SK-N-SH treated with all-trans-retinoic acid at 6 μM for 48 hours (cell line): ENCODE data around the gene LTBP3.

Experiments
- BACH2 ChIP-seq: fragments of 250-450 bp; sonication (Bioruptor Pico); IDR thresholded peaks from 2 replicates; pipeline ENCODE4 v1.9.0; 2021; ENCODE audit warnings: mild to moderate bottlenecking, borderline replicate concordance
- CSDC2 ChIP-seq: fragments of 250-450 bp; sonication (Bioruptor Pico); IDR thresholded peaks from 2 replicates; pipeline ENCODE4 v1.5.0; 2020; ENCODE audit warnings: mild to moderate bottlenecking, moderate library complexity
- OSR1 ChIP-seq: fragments of 250-450 bp; sonication (Bioruptor Pico); IDR thresholded peaks from 2 replicates; pipeline ENCODE4 v1.8.0; 2022; ENCODE audit warnings: moderate library complexity, mild to moderate bottlenecking, inconsistent platforms
- RARB ChIP-seq: fragments of 250-450 bp; sonication (Bioruptor Pico); IDR thresholded peaks from 2 replicates; pipeline ENCODE4 v1.8.0; 2021; ENCODE audit warnings: mild to moderate bottlenecking, moderate library complexity
- TCF4 ChIP-seq: fragments of 250-450 bp; sonication (Bioruptor Pico); IDR thresholded peaks from 2 replicates; pipeline ENCODE4 v1.8.0; 2021; ENCODE audit warnings: mild to moderate bottlenecking, moderate library complexity, borderline replicate concordance
- TOX ChIP-seq: fragments of 250-450 bp; sonication (Bioruptor Pico); IDR thresholded peaks from 2 replicates; pipeline ENCODE4 v1.8.0; 2021; ENCODE audit warnings: mild to moderate bottlenecking, moderate library complexity, borderline replicate concordance
- ZFP3 ChIP-seq: fragments of 250-450 bp; sonication (Bioruptor Pico); IDR thresholded peaks from 2 replicates; pipeline ENCODE4 v1.5.0; 2020; ENCODE audit warnings: mild to moderate bottlenecking, moderate library complexity
- ZFP30 ChIP-seq: fragments of 450-650 bp; formaldehyde crosslinking; IDR thresholded peaks from 2 replicates; pipeline ENCODE4 v1.5.0; 2022; ENCODE audit warnings: mild to moderate bottlenecking, moderate library complexity
- ZNF70 ChIP-seq: fragments of 450-650 bp; formaldehyde crosslinking; IDR thresholded peaks from 2 replicates; pipeline ENCODE4 v1.5.0; 2020; ENCODE audit warnings: mild to moderate bottlenecking, moderate library complexity
- ZNF8 ChIP-seq: fragments of 450-650 bp; formaldehyde crosslinking; IDR thresholded peaks from 2 replicates; pipeline ENCODE4 v1.5.0; 2020; ENCODE audit warnings: mild to moderate bottlenecking, moderate library complexity
- TF ChIP-seq, protein P1 (sequence below): fragments of 250-450 bp; sonication (Bioruptor Pico); IDR thresholded peaks from 2 replicates; pipeline ENCODE4 v1.8.0; 2020; ENCODE audit warnings: mild to moderate bottlenecking, moderate library complexity, borderline replicate concordance
- TF ChIP-seq, protein P2 (sequence below): fragments of 250-450 bp; sonication (Bioruptor Pico); IDR thresholded peaks from 2 replicates; pipeline ENCODE4 v1.5.0; 2020; ENCODE audit warnings: mild to moderate bottlenecking, moderate library complexity

DNA sequence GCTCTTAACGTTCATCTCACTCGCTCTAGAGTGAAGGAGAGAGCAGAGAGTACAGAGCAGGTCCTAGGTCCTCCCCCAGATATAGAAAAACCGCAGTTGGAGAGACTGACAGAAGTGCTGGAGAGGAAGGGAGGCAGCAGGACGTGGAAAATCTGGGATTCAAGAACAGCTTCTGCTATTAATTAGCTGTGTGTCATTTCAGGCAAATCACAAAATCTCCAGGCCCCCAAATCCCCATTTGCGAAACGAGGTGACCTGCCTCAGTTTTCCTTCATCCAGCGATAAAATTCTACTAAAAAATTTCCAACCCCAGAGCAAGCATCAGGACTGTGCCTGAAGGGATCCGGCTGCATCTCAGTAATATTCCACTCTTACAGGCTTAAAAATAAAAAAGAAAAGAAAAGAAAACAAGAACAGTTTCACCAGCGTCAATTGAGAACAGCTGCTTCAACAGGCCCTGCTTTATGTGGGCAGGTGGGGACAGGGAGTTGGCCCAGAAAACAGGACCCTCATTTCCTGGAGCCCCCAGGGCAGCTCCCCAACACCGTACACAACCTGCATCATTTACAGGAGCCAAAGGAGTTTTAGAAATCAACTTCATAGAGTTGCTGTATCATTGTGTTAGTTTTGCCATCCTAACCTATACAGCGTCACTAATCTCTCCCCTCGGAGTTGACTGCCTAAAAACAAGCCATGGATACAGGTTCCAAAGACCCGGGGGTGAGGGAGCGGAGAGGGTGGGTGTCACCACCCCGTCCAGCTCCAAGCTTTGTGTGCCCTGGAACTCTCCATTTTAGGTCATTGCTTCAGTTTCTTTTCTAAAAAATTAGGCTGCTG is 61.6 kb downstream of the LTBP3 start:
- TF ChIP-seq BACH2 (CRISPR knock-in tag) (no peak), ZFP30 (CRISPR knock-in tag) (no peak), ZFP3 (CRISPR knock-in tag) (no peak), CSDC2 (CRISPR knock-in tag) (no peak), OSR1 (no peak), ZNF8 (CRISPR knock-in tag) (no peak), TCF4 (CRISPR knock-in tag) (no peak; the same call in 1 of the 2 replicates), RARB (no peak; the same call in 1 of the 2 replicates), TOX (CRISPR knock-in tag) (no peak), ZNF70 (CRISPR knock-in tag) (0 out of 2 replicates have a peak, but pooled peaks have one; percentile 23)
- TF ChIP-seq, protein P1, sequence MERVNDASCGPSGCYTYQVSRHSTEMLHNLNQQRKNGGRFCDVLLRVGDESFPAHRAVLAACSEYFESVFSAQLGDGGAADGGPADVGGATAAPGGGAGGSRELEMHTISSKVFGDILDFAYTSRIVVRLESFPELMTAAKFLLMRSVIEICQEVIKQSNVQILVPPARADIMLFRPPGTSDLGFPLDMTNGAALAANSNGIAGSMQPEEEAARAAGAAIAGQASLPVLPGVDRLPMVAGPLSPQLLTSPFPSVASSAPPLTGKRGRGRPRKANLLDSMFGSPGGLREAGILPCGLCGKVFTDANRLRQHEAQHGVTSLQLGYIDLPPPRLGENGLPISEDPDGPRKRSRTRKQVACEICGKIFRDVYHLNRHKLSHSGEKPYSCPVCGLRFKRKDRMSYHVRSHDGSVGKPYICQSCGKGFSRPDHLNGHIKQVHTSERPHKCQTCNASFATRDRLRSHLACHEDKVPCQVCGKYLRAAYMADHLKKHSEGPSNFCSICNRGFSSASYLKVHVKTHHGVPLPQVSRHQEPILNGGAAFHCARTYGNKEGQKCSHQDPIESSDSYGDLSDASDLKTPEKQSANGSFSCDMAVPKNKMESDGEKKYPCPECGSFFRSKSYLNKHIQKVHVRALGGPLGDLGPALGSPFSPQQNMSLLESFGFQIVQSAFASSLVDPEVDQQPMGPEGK (CRISPR knock-in tag), result no peak
- TF ChIP-seq, protein P2, sequence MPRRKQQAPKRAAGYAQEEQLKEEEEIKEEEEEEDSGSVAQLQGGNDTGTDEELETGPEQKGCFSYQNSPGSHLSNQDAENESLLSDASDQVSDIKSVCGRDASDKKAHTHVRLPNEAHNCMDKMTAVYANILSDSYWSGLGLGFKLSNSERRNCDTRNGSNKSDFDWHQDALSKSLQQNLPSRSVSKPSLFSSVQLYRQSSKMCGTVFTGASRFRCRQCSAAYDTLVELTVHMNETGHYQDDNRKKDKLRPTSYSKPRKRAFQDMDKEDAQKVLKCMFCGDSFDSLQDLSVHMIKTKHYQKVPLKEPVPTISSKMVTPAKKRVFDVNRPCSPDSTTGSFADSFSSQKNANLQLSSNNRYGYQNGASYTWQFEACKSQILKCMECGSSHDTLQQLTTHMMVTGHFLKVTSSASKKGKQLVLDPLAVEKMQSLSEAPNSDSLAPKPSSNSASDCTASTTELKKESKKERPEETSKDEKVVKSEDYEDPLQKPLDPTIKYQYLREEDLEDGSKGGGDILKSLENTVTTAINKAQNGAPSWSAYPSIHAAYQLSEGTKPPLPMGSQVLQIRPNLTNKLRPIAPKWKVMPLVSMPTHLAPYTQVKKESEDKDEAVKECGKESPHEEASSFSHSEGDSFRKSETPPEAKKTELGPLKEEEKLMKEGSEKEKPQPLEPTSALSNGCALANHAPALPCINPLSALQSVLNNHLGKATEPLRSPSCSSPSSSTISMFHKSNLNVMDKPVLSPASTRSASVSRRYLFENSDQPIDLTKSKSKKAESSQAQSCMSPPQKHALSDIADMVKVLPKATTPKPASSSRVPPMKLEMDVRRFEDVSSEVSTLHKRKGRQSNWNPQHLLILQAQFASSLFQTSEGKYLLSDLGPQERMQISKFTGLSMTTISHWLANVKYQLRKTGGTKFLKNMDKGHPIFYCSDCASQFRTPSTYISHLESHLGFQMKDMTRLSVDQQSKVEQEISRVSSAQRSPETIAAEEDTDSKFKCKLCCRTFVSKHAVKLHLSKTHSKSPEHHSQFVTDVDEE, result 0 out of 2 replicates have a peak, but pooled peaks have one; percentile 26
